GM12892 (cell line): ENCODE measurements around the gene CRYBG2.

Experiments used
- POLR2A ChIP-seq: IDR thresholded peaks from 2 replicates; pipeline ENCODE4 v1.6.1; 2011; ENCODE audit warnings: low read depth, low read length, control low read depth
- POLR2AphosphoS5 ChIP-seq: IDR thresholded peaks from 2 replicates; pipeline ENCODE4 v1.6.1; 2011; ENCODE audit warnings: low read depth, low read length, control low read depth

DNA sequence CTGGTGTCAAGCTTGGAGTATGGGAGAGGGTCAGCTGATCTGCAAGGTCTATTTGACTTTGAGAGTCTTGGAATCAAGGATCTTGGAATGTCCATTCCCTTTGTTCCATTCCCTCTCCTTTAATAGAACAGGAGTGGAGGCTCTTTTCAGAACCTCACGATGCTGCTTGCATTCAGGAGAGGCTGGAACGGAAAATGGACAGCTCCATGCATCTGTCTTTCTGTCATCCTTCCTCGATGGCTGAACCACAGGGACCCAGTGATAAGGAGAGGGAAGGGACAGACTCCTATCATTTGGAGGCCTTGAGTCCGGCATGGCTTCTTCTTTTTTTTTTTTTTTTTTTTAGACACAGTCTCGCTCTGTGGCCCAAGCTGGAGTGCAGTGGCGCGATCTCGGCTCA is 41.8 kb upstream of the CRYBG2 start:
- TF ChIP-seq POLR2AphosphoS5, result no peak
- no peak for TF ChIP-seq POLR2A
